GM18858 (cell line): ENCODE data around the gene SUSD5.
"Not testable (repeated sequence)": the region's sequence is repeated elsewhere in the genome, so short reads cannot be mapped to it uniquely, and the experiment has no call there.

Experiments
- ATAC-seq: cut with Tn5 transposase; IDR thresholded peaks from one replicate; pipeline ENCODE4 v1.9.1; 2021; ENCODE audit not compliant: unreplicated experiment

The SUSD5 gene

GRCh38 chr3:33196538-33196937 is 22.1 kb downstream of the SUSD5 start:
- ATAC-seq, result no peak

- no peak for ATAC-seq
Measured at GRCh38 chr3:33194303-33194702, 24.3 kb downstream of the SUSD5 start.

- no peak for ATAC-seq
Measured at GRCh38 chr3:33187368-33187634, 31.3 kb downstream of the SUSD5 start.

GRCh38 chr3:33186524-33187367 is 31.9 kb downstream of the SUSD5 start:
- ATAC-seq, result no peak

- no peak for ATAC-seq
Measured at GRCh38 chr3:33184863-33185262, 33.7 kb downstream of the SUSD5 start.

- not testable (repeated sequence) for ATAC-seq
Measured at GRCh38 chr3:33181641-33182040, 37.0 kb downstream of the SUSD5 start.

- ATAC-seq, result no peak
Measured at GRCh38 chr3:33181229-33181628, 37.4 kb downstream of the SUSD5 start.

GRCh38 chr3:33179132-33179531 is 39.5 kb downstream of the SUSD5 start:
- no peak for ATAC-seq

GRCh38 chr3:33174711-33175414 is 43.7 kb downstream of the SUSD5 start:
- ATAC-seq, result no peak

- ATAC-seq, result no peak
Measured at GRCh38 chr3:33174095-33174494, 44.5 kb downstream of the SUSD5 start.

GRCh38 chr3:33173672-33174071 is 44.9 kb downstream of the SUSD5 start:
- ATAC-seq, result no peak

GRCh38 chr3:33173103-33173502 is 45.5 kb downstream of the SUSD5 start:
- ATAC-seq, result no peak

- ATAC-seq, result no peak
Measured at GRCh38 chr3:33171580-33171979, 47.0 kb downstream of the SUSD5 start.

GRCh38 chr3:33170531-33170930 is 48.1 kb downstream of the SUSD5 start:
- no peak for ATAC-seq

- ATAC-seq, result no peak
Measured at GRCh38 chr3:33167716-33168336, 50.8 kb downstream of the SUSD5 start.

GRCh38 chr3:33167284-33167683 is 51.3 kb downstream of the SUSD5 start:
- no peak for ATAC-seq

- no peak for ATAC-seq
Measured at GRCh38 chr3:33166095-33166494, 52.5 kb downstream of the SUSD5 start.

- ATAC-seq, result no peak
Measured at GRCh38 chr3:33165372-33165771, 53.2 kb downstream of the SUSD5 start.

- not testable (repeated sequence) for ATAC-seq
Measured at GRCh38 chr3:33162621-33163020, 56.0 kb downstream of the SUSD5 start.

- ATAC-seq, result no peak
Measured at GRCh38 chr3:33159981-33160380, 58.6 kb downstream of the SUSD5 start.

GRCh38 chr3:33159234-33159633 is 59.4 kb downstream of the SUSD5 start:
- ATAC-seq, result no peak

- ATAC-seq, result no peak
Measured at GRCh38 chr3:33155301-33155700, 63.3 kb downstream of the SUSD5 start.
